Measurements from ENCODE around the gene LCMT1. TPM values are rescaled to one million over a fixed set of nuclear protein-coding genes. Genes with fewer than 3 reads are reported as not detected.

The LCMT1 gene
- total and polyA plus RNA-seq, 9 of the 15 experiments (the other 6 are each of a cell fraction or from before 2014, with no cell fraction given): 20.0 to 42.8 (median 32.3) TPM

GRCh38 chr16:25084797-25085196 lies 26.7 kb upstream of the LCMT1 start:
- no peak for DNase-seq (ENCODE audit: extremely low read depth in 1 of 4, low spot score in 3 of 4)
- Histone ChIP-seq H3K79me2 (ENCODE audit: control insufficient read depth, insufficient read depth, low read length) (no peaks in the 10 kb centered on the region), H3K9me3 (replicated peaks; ENCODE audit: control insufficient read depth, insufficient read depth, low read depth, low read length) (no peaks in the 10 kb centered on the region), H3K27ac (ENCODE audit: extremely low read depth, low read depth, low read length) (no peak overlapping the region), H2AFZ (ENCODE audit: low read depth, low read length) (no peak overlapping the region), H3K4me3 (no peak overlapping the region), H3K9me1 (ENCODE audit: control insufficient read depth, insufficient read depth, low read length) (no peaks in the 10 kb centered on the region), H3K36me3 (ENCODE audit: control insufficient read depth, insufficient read depth, low read length) (no peaks in the 10 kb centered on the region), H3K4me1 (replicated peaks in 1 of 2; ENCODE audit: control insufficient read depth in 2 of 2, insufficient read depth in 2 of 2, low read length in 2 of 2) (peaks cover 0 to 13% of the 10 kb centered on the region in 2 experiments; a peak in 2 of 5 replicates), H3K9ac (ENCODE audit: insufficient read depth in 1 of 2, low read depth in 2 of 2, low read length in 2 of 2) (no peak overlapping the region), H3K27me3 (ENCODE audit: control insufficient read depth in 2 of 2, insufficient read depth in 2 of 2, low read length in 2 of 2) (no peaks in the 10 kb centered on the region), H4K20me1 (replicated peaks; ENCODE audit: control insufficient read depth, insufficient read depth, low read length) (no peaks in the 10 kb centered on the region), H3K4me2 (ENCODE audit: insufficient read depth, low read length) (no peak overlapping the region)
- no peak for ATAC-seq
- 51% methylated on average over 6 of the region's 6 CpGs for WGBS (ENCODE audit: insufficient coverage, low coverage, missing lambda C conversion rate)
- BruUV-seq (replicated peaks): no TSS peak
- no peak for FAIRE-seq
- ChIA-PET POLR2A (interaction anchor here (1.7 to 2.2 kb wide), 2 partner anchors 12 to 18 kb away, joined by 5 read pairs; no protein-coding TSS in a partner anchor), CTCF (ENCODE audit: low intra/inter-chr PET ratio) (interaction anchor here (0.6 kb wide), 1 partner anchor 251 kb away, joined by 3 read pairs; no protein-coding TSS in a partner anchor)
- intact Hi-C loops (cut with micrococcal nuclease) (no loop called here), in situ Hi-C loops (cut with MboI) (no loop called here)
- TF ChIP-seq SNAPC5 (CRISPR knock-in tag; IDR thresholded peaks at IDR 0.05): no peak

- peaks cover 0 to 3% of the 10 kb centered on the region in 2 experiments; a peak in 2 of 5 replicates for H3K4me1 ChIP-seq (replicated peaks in 1 of 2; ENCODE audit: control insufficient read depth in 2 of 2, insufficient read depth in 2 of 2, low read length in 2 of 2)
- DNase-seq (ENCODE audit: extremely low read depth in 1 of 4, low spot score in 3 of 4): no peak
- H4K20me1 ChIP-seq (replicated peaks; ENCODE audit: control insufficient read depth, insufficient read depth, low read length): no peaks in the 10 kb centered on the region
- H3K4me2 ChIP-seq (ENCODE audit: insufficient read depth, low read length): no peak overlapping the region
- no peaks in the 10 kb centered on the region for H3K36me3 ChIP-seq (ENCODE audit: control insufficient read depth, insufficient read depth, low read length)
- H3K79me2 ChIP-seq (ENCODE audit: control insufficient read depth, insufficient read depth, low read length): no peaks in the 10 kb centered on the region
- no peak overlapping the region for H2AFZ ChIP-seq (ENCODE audit: low read depth, low read length)
- no peaks in the 10 kb centered on the region for H3K27me3 ChIP-seq (ENCODE audit: control insufficient read depth in 2 of 2, insufficient read depth in 2 of 2, low read length in 2 of 2)
- no peaks in the 10 kb centered on the region for H3K9me3 ChIP-seq (replicated peaks; ENCODE audit: control insufficient read depth, insufficient read depth, low read depth, low read length)
- H3K9me1 ChIP-seq (ENCODE audit: control insufficient read depth, insufficient read depth, low read length): no peaks in the 10 kb centered on the region
- in situ Hi-C loops (cut with MboI) (no loop called here), intact Hi-C loops (cut with micrococcal nuclease) (no loop called here)
- no peak for FAIRE-seq
- H3K9ac ChIP-seq (ENCODE audit: insufficient read depth in 1 of 2, low read depth in 2 of 2, low read length in 2 of 2): no peak overlapping the region
- POLR2A ChIA-PET: interaction anchor here (0.6 kb wide), 1 partner anchor 31 kb away, joined by 3 read pairs; no protein-coding TSS in a partner anchor
- H3K27ac ChIP-seq (ENCODE audit: extremely low read depth, low read depth, low read length): no peak overlapping the region
- CTCF ChIA-PET (ENCODE audit: low intra/inter-chr PET ratio): no interaction called here
- 16% methylated on average over 5 of the region's 5 CpGs for WGBS (ENCODE audit: insufficient coverage, low coverage, missing lambda C conversion rate)
- no TSS peak for BruUV-seq (replicated peaks)
- no peak for ATAC-seq
- H3K4me3 ChIP-seq: no peak overlapping the region
- TF ChIP-seq ZNF253 (CRISPR knock-in tag; conservative IDR thresholded peaks at IDR 0.05) (no peak), RBM14 (IDR thresholded peaks at IDR 0.05; ENCODE audit: borderline replicate concordance, insufficient read depth, low read depth, low read length) (no peak), MNT (conservative IDR thresholded peaks at IDR 0.05) (no peak), CREB1 (IDR thresholded peaks at IDR 0.05) (no peak), CREB1 (CRISPR knock-in tag; IDR thresholded peaks at IDR 0.05) (no peak), BDP1 (IDR thresholded peaks at IDR 0.05; ENCODE audit: insufficient read depth, insufficient read length) (no peak), NBN (IDR thresholded peaks at IDR 0.05; ENCODE audit: low read depth) (no peak), ZNF311 (CRISPR knock-in tag; IDR thresholded peaks at IDR 0.05) (no peak), ZNF592 (IDR thresholded peaks at IDR 0.05) (no peak), FOXJ2 (tag; IDR thresholded peaks at IDR 0.05) (no peak)
Observed at GRCh38 chr16:25087761-25088160, 23.8 kb upstream of the LCMT1 start.

All from K562 (cell line).